Stimulated activated CD8-positive, alpha-beta memory T cell treated with anti-CD3 and anti-CD28 coated beads, Interleukin-4, amount 100 ng/mL, for 24 hours (primary cell): ENCODE measurements around the gene TTLL6.
"Not testable (repeated sequence)": the region's sequence is repeated elsewhere in the genome, so short reads cannot be mapped to it uniquely, and the experiment has no call there.

Experiments
- DNase-seq: peaks from one replicate; pipeline ENCODE4 v3.0.0-alpha.2; 2020; ENCODE audit warnings: low read depth

The TTLL6 gene

DNA sequence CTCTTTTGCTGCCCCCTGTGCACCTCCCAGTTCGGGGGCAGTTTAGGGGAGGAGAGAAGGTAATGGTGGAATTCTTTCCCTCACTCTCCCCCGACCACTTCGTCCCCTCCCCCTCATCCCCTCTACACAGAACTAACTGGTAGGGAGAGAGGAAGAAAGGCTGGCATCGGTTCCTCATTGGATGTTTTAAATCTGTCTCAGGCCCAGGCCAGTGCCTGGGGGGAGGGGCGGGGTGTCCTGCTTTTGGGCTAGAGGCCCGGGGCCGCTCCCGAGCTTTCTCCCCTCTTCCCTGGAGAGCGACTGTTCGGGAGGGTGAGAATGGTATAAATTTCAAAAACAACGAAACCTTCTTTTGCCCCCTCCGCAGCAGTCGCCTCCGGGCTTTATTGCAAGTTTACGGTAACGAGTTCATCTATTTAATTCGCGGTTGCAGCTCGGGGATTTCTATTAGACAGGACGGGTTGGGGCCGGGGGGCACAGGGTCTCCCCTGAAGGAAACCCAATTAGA, 94.1 kb downstream of the TTLL6 start, which contains the start of gene PRAC2:
TSS of gene PRAC2 (plus strand) at position 271 of the 508 bp plus-strand sequence. CDS start 1,226 bp downstream, outside the sequence.
- no peak for DNase-seq

DNA sequence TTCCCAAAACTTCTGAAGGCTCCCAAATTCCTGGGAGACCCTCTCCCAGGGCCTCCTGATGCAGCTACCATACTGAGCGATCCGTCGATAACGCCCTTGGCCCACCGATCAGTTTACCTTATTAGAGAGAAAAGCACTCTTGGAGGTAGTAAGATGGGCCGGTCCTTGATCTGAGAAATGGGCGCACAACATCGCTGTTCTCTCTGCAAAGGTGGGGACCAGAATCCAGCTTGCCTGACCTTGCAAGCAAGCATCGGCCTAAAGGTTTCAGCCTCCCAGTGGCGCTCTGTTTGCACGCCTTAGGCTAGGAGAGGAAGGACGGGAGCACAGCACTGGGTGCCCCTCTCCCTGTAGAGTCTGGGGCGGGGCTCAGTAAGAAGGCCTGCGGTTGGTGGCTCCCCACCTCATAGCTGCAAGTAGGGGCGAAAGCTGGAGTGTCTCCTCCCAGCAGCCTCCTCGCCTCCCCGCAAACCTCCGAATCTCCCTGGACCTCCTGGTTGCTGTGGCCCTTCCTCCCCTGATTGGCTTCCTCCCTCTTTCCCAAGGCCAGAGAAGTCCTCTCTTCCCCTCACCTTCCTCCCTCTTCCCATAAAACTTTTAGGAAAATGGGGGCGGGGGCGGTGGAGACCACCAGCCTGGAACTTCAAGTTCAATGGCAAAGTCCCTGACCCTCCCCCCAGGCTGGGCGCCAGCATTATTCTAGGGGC, 94.7 kb downstream of the TTLL6 start, which contains the start of gene PRAC1:
TSS of gene PRAC1 (minus strand) at position 318 of the 707 bp plus-strand sequence. CDS start at position 192, 126 bp downstream.
- DNase-seq, result no peak

DNA sequence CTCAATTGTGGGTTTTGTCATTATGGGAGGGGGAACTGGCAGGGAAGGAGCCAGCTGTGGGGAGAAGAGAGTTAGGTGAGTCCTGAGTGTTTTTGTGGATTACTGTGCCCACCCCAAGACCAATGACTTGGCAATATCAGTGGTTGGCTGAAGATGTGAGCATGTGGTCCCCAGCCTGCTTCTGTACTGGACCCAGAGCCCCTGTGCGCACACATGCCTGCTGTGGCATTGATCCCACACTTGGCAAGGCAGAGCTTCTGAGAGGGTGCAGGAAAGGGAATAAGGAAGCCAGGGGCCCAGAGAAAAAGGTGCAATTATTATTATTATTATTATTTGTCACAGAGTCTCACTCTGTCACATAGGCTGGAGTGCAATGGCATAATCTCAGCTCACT, 96.0 kb downstream of the TTLL6 start:
- no peak for DNase-seq

DNA sequence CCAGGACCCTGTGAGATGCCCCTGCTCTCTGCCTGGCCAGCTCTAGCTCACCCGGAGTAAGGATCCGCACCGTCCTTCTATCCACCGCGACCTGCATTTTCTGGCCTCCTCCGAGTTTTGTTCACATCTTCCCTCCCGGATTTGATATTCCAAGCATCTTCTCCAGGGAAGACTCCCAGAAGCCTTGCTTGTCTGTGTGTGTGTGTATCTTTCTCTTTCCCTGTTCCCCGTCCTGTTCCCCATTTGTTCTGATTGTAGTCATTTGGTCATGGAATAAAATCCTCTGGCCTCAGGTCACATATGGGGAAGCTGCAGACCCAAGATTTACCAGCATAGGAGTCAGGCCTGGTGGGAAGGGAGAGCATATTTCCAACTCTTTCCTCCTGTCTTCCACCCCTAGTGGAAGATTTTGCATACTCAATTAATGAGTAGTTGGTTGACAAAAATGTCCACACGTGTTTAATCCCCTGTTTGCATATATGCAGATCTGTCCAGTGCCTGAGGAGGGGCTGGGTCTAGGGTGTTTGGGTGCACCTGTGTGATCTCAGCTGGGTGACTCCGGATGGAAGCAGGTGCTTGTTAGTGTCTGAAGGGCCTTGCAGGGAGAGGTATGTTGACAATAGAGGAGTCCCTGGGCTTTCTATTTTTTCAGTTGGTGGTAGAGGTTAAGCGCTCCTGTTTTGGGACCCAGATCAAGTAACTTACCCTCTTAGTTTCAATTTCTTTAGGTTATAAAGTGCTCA, 96.6 kb downstream of the TTLL6 start:
- DNase-seq, result no peak

DNA sequence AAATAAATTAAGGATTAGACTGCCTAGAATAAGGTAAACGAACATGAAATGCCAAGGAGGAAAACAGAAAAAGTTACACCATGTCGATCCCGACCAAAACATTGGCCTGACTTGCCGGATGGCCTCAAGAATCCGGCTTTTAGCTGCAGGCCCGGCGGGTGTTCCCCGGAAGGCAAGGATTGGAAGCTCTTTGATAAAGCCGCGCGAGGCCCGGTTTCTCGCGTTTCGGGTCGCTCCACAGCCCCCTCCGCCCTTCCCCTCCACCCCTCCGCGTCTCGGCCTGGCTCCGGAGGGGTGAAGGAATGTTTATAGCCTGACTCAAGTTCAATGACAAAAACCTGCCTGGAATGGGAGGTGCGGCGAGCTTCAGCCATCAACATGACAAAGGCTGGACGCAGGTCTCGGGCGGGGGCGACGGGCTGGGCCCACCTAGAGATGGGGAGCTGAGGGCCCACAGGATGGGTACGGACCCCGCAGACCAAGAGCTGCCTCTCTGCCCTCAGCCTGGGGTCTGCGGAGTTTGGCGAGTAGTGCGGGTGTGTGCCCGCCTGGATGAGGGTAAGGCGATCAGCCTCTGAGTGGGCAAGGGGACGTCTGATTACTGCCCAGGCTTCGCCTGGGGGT, 97.3 kb downstream of the TTLL6 start:
- no peak for DNase-seq

DNA sequence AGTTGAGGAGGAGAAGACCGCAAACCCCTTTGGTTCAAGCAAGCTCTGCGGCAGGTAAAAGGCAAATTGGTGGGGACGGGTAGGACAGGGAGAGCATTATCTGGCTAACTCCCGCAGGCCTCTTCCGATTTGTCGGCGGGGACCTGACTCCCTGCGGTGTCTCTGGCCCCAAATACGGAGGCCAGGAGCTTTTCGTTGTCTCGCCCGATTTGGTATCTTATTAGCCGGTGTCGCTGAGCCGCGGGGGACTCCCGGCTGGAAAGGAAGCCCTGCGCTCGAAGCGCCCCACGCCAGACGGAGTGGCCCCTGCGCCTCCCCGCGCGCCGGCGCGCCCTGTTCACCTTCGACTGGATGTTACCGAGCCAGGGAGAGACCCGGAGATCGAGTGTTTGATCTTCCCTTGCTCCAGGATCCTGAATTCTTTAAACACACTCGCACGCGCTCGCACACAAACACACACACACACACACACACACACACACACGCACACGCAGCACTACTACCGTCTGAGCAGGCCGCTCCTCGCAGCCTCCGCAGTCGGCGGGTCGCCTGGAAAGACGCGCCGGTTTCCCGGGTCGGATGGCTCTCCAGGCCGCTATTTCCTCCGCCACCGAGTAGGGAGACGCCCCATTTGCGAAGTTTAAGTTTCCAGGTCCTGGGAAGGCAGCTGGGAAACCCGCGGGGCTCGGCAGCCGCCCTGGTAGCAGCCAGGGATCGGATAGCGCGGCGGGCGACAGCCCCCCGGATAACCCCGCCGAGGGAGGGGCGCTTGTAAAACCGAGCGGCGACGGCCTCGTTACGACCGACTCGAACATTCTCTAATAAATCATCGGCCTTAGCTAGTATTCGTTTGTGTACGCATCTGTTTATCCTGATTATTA, 98.0 kb downstream of the TTLL6 start:
- no peak for DNase-seq

DNA sequence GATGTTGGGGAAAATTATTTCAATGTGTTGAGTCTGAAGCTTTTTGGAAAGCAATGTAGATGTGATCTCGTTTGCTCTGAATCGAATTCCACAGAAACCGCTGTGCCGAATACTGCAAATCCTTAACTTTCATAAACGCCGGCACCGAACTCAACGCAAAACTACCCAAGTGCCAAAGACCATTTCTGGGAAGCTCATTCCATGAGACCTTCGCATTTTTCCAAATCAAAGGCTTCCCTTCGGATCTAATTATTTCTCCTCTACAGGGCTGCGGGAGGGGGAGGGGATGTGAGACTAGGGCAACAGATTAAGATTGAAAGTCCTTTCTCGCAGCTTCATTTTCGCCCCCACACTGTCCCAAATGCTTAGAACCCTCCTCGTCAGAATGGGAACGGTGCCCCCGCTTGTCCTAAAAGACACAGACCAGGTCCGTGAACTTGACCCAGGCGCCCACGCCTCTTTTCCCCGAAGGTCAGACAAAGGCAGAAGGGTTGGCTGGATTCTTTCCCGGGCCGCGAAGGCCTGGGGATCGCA, 98.7 kb downstream of the TTLL6 start:
- no peak for DNase-seq

DNA sequence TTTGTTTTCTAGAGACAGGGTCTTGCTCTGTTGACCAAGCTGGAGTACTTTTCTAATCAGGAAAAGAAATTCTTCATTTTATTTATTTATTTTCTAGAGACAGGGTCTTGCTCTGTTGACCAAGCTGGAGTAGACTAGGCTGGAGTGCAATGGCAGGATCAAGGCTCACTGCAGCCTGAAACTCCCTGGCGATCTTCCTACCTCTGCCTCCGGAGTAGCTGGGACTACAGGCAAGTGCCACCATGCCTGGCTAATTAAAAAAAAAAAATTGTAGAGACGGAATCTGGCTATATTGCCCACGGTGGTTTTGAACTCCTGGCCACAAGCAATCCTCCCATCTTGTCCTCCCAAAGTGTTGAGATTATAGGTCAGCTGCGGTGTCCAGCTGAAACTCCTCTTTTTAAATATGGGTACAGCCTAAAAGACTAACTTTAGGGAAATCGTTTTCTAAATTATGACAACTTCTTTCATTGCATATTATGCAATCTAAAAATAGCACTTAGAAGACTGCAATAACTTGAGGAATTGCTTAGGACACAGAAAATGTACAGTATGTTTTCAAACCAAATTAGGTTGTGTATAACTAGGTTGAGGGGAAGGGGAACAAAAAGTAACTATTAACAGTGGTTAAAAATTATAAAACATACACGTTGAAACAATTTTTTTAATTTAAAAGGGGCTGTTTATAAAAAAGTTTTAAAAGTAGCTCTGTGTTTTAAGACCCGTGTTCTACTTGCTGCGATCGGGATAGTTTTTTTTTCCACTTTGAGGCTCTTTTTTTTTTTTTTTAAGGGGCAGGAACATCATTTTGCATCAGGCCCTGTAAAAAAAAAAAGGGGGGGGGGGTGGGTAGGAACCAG, 99.4 kb downstream of the TTLL6 start:
- DNase-seq, result no peak

DNA sequence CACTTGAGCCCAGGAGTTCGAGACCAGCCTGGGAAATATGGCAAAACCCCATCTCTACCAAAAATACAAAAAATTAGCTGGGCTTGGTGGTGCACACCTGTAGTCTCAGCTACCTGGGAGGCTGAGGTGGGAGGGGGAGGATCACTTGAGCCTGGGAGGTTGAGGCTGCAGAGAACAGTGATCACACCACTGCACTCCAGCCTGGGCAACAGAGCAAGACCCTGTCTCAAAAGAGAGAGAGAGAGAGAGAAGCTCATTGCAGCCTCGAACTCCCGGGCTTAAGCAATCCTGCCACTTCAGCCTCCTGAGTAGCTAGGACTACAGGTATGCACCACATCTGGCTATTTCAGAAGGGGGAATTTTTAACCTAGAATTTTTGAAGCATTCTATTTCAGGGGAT, 100.5 kb downstream of the TTLL6 start:
- DNase-seq, result not testable (repeated sequence)

DNA sequence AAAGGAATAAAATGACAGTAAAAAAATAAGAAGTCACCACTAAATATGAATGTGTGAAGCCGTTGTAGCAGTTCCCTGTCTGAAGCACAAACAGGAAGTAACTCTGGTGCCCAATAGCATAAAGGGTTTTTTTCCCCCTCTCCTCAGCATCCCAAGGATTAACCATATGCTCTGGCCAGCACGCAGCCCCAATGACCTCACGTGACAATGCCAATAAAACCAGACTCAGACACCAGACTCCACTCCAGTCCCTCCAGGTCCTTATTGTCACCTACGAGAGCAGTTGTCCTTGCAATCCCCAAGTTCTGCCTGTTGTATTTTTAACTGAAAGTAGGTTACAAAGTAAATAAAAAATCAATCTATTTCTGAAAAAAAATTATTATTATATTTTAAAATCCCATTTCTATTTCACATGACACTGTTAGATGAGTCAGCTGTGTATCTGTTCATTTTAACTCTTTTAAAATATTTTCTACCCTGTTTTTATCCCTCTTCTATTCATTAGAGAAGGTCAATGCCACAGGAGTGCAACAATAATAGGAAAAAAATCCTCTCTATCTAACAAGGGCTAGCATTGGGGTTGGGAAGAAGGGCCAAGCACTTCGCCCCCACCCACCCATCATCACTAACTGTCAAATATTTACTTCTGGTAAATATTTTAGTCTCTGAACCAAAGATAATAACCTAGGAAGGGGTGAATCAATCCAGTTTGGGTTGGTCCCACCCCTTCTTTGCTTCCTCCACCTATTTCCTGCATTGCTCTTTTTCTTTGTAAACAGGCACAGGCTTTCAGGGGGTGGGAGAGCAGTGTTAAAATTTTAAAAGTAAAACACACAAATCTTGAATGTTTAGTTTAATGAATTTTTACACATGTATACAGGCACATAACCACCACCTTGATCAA, 101.3 kb downstream of the TTLL6 start:
- no peak for DNase-seq
